HG02623 (cell line): Measurements from ENCODE around the gene ANKRD13C.

Experiments used
- ATAC-seq: cut with Tn5 transposase; IDR thresholded peaks from one replicate; pipeline ENCODE4 v1.9.1; 2021; ENCODE audit warnings: moderate library complexity; ENCODE audit not compliant: unreplicated experiment

The ANKRD13C gene

DNA sequence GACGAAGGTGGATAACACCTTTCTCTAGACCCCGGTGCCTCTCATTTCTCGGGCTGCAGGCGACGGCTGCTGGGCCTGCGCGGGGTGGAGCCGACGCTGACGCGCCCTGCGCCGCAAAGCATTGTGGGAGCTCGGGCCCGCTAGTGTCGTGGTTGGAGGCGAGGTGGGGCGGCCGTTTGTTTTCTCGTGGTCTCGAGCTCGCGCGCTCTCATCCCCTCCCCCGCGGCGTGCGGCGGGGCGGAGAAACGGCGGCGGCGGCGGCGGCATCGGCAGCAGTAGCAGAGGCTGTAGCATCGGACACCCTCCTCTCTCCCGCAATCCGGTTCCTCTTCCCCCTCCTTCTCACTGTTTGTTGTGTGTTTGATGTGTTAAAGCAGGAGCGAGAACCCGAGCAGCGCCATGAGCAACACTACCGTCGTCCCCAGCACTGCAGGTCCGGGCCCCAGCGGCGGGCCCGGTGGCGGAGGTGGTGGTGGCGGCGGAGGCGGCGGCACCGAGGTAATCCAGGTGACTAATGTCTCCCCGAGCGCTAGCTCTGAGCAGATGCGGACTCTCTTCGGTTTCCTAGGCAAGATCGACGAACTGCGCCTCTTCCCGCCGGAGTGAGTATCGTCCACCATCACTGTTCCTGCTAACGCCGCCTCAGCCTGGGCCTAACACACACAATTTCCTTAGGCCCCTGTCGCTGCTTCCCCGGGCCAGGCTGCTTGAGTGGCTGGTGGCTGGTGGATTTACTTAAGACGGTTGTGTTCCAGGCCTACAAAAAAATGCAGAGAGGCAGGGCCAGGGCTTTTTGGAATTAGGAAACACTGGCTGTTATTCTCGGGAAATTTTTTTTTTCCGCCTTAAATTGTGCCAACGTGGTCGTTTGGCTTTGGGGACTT, 133.0 kb downstream of the ANKRD13C start, which contains the start of gene SRSF11:
Gene SRSF11, plus strand, starts transcription at position 143 of the 884 bp plus-strand sequence. Its CDS starts 257 bp downstream, at position 400.
- peak; percentile 95 for ATAC-seq

DNA sequence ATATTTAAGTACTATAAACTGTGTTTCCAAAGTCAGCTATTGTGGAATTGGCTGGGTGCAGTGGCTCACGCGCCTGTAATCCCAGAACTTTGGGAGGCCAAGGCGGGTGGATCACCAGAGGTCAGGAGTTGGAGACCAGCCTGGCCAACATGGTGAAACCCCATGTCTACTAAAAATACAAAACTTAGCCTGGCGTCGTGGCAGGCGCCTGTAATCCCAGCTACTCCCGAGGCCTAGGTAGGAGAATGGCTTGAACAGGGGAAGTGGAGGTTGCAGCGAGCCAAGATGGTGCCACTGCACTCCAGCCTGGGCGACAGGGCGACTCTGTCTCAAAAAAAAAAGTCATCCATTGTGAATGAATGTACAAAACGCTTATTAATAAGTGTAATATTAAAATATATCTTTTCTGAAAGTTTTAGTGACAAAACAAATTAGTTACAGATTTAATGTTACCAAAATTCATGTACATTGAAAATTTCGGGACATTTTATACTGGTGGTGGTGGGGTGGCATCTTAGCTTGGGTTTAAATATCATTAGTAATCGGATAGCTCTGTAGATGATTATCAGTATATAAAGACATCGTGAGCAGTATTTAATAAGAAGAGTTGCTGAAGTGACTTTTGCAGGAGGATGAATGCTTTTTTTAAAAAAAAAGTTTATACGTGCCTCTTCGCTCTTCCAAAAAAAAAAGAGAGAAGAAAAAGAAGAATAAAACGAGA, 133.8 kb downstream of the ANKRD13C start:
- ATAC-seq, result no peak

DNA sequence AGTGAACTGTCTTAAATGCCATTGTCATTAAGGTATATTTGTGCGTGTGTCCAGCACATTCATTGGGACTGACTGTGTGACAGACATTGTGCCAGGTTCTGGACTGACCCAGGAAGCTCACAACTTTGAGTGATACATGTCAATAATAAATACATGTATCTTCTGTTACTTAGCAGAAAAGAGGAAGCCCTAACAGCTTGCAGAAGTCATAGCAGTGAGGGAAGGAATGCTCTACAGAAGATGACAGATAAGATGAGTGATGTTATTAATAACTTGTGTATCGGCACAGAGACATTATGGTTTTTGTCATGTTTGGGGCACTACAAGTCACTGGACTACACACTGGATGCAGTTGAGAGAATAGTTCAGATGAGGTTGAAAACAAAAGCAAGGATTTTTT, 134.5 kb downstream of the ANKRD13C start:
- ATAC-seq, result no peak

DNA sequence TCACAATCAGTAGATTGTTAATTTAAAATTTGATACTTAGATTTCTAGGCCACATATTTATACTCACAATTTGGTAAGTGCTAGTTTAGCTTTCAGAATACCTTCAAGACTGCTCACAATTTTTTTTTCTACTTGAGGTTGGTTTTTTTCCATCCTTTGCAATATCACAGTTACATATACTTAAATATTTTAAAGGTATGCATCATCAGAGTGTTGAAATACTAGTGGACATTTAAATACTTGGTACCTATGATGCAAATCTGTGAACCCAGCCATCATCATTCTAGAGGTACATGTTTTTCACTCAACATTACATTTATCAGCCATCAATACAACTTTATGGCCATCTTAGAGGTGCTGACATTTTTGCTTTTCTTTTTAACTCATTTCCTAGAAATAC, 143.0 kb downstream of the ANKRD13C start:
- no peak for ATAC-seq

DNA sequence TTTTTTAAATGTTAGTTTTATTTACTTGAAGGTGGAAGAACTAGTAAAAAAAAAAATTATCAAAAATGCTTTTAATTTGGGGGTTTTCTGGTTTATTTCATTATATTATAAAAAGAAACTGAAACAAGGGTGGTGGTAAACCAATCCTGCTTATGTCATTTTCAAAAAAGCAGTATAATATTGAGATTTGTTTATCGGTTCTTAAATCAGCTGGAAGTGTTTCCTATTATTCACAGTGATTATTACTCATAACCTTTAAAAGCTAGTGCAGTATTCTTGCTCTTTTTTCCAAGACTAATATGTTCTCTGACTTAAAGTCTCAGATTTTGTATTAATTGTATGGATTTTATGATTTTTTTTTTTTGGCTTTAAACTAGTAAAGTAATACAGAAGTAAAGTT, 143.7 kb downstream of the ANKRD13C start:
- ATAC-seq, result no peak
